GM23338 (cell line): ENCODE results near the gene TMEM94. TPM values are rescaled to one million over a fixed set of nuclear protein-coding genes. Genes with fewer than 3 reads are reported as not detected.

ENCODE experiments used
- ATAC-seq: fragments of 200-7000 bp; cut with Tn5 transposase; 3 replicates; pipeline ENCODE4 v1.9.1; 2020
- DNase-seq: peaks from one replicate; pipeline ENCODE4 v3.0.0-alpha.2; 2015; ENCODE audit warnings: low spot score
- H2AFZ ChIP-seq: fragments of 200-600 bp; sonication (generic); 2 replicates; pipeline ENCODE4 v1.8.0; 2016; ENCODE audit warnings: antibody characterized with exemption, mild to moderate bottlenecking, moderate library complexity
- H3F3A ChIP-seq: fragments of 200-600 bp; sonication (generic); replicated peaks from 2 replicates; pipeline ENCODE4 v1.8.0; 2017; ENCODE audit warnings: antibody characterized with exemption, mixed run types, low read depth
- H3K27ac ChIP-seq: fragments of 200-600 bp; sonication (generic); 2 replicates; pipeline ENCODE4 v1.6.1; 2016; ENCODE audit warnings: low read depth
- H3K27me3 ChIP-seq: fragments of 200-600 bp; sonication (generic); 2 replicates; pipeline ENCODE4 v1.8.0; 2016; ENCODE audit warnings: mild to moderate bottlenecking, mixed run types, moderate library complexity; ENCODE audit not compliant: insufficient read depth
- H3K36me3 ChIP-seq: fragments of 200-600 bp; sonication (generic); 2 replicates; pipeline ENCODE4 v1.8.0; 2016; ENCODE audit warnings: mild to moderate bottlenecking; ENCODE audit not compliant: insufficient read depth
- H3K4me1 ChIP-seq: fragments of 200-600 bp; sonication (generic); 2 replicates; pipeline ENCODE4 v1.8.0; 2016; ENCODE audit warnings: mild to moderate bottlenecking, moderate library complexity; ENCODE audit not compliant: insufficient read depth
- H3K4me2 ChIP-seq: fragments of 200-600 bp; sonication (generic); 2 replicates; pipeline ENCODE4 v1.7.1; 2017; ENCODE audit warnings: mixed run types
- H3K4me3 ChIP-seq: fragments of 200-600 bp; sonication (generic); 2 replicates; pipeline ENCODE4 v1.6.1; 2016; ENCODE audit warnings: mixed run types
- H3K79me2 ChIP-seq: fragments of 200-600 bp; sonication (generic); replicated peaks from 2 replicates; pipeline ENCODE4 v1.8.0; 2017; ENCODE audit warnings: mild to moderate bottlenecking; ENCODE audit not compliant: insufficient read depth
- H3K9me2 ChIP-seq: fragments of 200-600 bp; sonication (generic); 2 replicates; pipeline ENCODE4 v1.8.0; 2017; ENCODE audit not compliant: insufficient read depth
- H4K20me1 ChIP-seq: fragments of 200-600 bp; sonication (generic); replicated peaks from 2 replicates; pipeline ENCODE4 v1.8.0; 2017; ENCODE audit warnings: mild to moderate bottlenecking; ENCODE audit not compliant: insufficient read depth
- H3K27ac Mint-ChIP-seq: 2 replicates; pipeline ENCODE4 v1.8.0; 2020; ENCODE audit warnings: inconsistent platforms, mild to moderate bottlenecking, moderate library complexity, mixed read lengths
- H3K27me3 Mint-ChIP-seq: 3 replicates; pipeline ENCODE4 v1.8.0; 2022; ENCODE audit warnings: low read depth, mild to moderate bottlenecking, moderate library complexity, mixed read lengths, inconsistent platforms; ENCODE audit not compliant: insufficient read depth, poor library complexity
- H3K36me3 Mint-ChIP-seq: 3 replicates; pipeline ENCODE4 v1.8.0; 2021; ENCODE audit warnings: low read depth, mild to moderate bottlenecking, inconsistent platforms, moderate library complexity, mixed read lengths
- H3K4me1 Mint-ChIP-seq: 3 replicates; pipeline ENCODE4 v1.8.0; 2020; ENCODE audit warnings: mild to moderate bottlenecking, inconsistent platforms, mixed read lengths
- H3K4me3 Mint-ChIP-seq: 3 replicates; pipeline ENCODE4 v1.8.0; 2021; ENCODE audit warnings: moderate library complexity, mild to moderate bottlenecking, inconsistent platforms, mixed read lengths
- H3K9me3 Mint-ChIP-seq: 3 replicates; pipeline ENCODE4 v1.8.0; 2020; ENCODE audit warnings: moderate library complexity, mild to moderate bottlenecking, inconsistent platforms, mixed read lengths
- CREB1 ChIP-seq: fragments of 250-450 bp; sonication (Bioruptor Pico); IDR thresholded peaks from 2 replicates; pipeline ENCODE4 v1.5.0; 2020; ENCODE audit warnings: low read depth, mild to moderate bottlenecking, moderate library complexity
- CTCF ChIP-seq, 2 experiments: fragments of 200-600 bp in 1 of 2; sonication (generic) in 1 of 2; conservative IDR thresholded peaks; 2 replicates each; pipeline versions ENCODE4 v1.5.1 to v1.6.1; 2016 to 2017; ENCODE audit warnings: antibody characterized with exemption in 2 of 2, low read depth in 2 of 2, mild to moderate bottlenecking in 2 of 2, moderate library complexity in 1 of 2
- ETS1 ChIP-seq: IDR thresholded peaks from 2 replicates; pipeline ENCODE4 v1.6.1; 2016; ENCODE audit warnings: antibody characterized with exemption
- EZH2 ChIP-seq: fragments of 200-600 bp; sonication (generic); IDR thresholded peaks from one replicate; pipeline ENCODE4 v1.8.0; 2017; ENCODE audit warnings: antibody characterized with exemption, mild to moderate bottlenecking, low read depth; ENCODE audit not compliant: unreplicated experiment
- EZH2phosphoT487 ChIP-seq: fragments of 200-600 bp; sonication (generic); IDR thresholded peaks from one replicate; pipeline ENCODE4 v1.8.1; 2018; ENCODE audit warnings: antibody characterized with exemption; ENCODE audit not compliant: unreplicated experiment
- NANOG ChIP-seq: IDR thresholded peaks from 2 replicates; pipeline ENCODE4 v1.6.1; 2016; ENCODE audit warnings: antibody characterized with exemption, borderline replicate concordance
- REST ChIP-seq: IDR thresholded peaks from one replicate; pipeline ENCODE4 v1.6.1; 2018; ENCODE audit warnings: antibody characterized with exemption; ENCODE audit not compliant: unreplicated experiment
- STAT1 ChIP-seq: IDR thresholded peaks from one replicate; pipeline ENCODE4 v1.6.1; 2016; ENCODE audit warnings: antibody characterized with exemption; ENCODE audit not compliant: unreplicated experiment
- ZNF114 ChIP-seq: fragments of 250-450 bp; sonication (Bioruptor Pico); IDR thresholded peaks from 2 replicates; pipeline ENCODE4 v1.5.0; 2020; ENCODE audit warnings: mild to moderate bottlenecking, moderate library complexity
- ZNF331 ChIP-seq: fragments of 250-450 bp; sonication (Bioruptor Pico); IDR thresholded peaks from 2 replicates; pipeline ENCODE4 v1.5.0; 2020; ENCODE audit warnings: low read depth, mild to moderate bottlenecking, moderate library complexity
- ZNF462 ChIP-seq: fragments of 250-450 bp; sonication (Bioruptor Pico); IDR thresholded peaks from 2 replicates; pipeline ENCODE4 v1.5.0; 2020; ENCODE audit warnings: mild to moderate bottlenecking, moderate library complexity
- polyA plus RNA-seq: library from polyadenylated mRNA; unstranded; fragments of >200 nt; fragmentation: Nextera tagmentation; extraction: Ambion mirVana; gene quantifications from 2 replicates; pipeline ENCODE4 v1.2.1, GENCODE V29; 2016
- total RNA-seq: library from RNA; depleted of rRNA; stranded (reverse); fragments of >200 nt; shearing (Covaris generic); gene quantifications from 2 replicates; pipeline ENCODE4 v1.2.3, GENCODE V29; 2014

The TMEM94 gene
- total and polyA plus RNA-seq, 2 experiments from 2014 or later = 24.0 to 66.0 TPM

- Mint-ChIP-seq H3K36me3 (peaks cover 45% of the 10 kb centered on the region), H3K4me1 (peaks cover 29% of the 10 kb centered on the region), H3K27ac (no peak overlapping the region), H3K9me3 (no peaks in the 10 kb centered on the region; the same call in 2 of the 3 replicates), H3K27me3 (peaks cover 24% of the 10 kb centered on the region), H3K4me3 (no peak overlapping the region)
- peaks cover 16% of the 10 kb centered on the region for H3K79me2 ChIP-seq
- peaks cover 6% of the 10 kb centered on the region; the same call in 1 of the 2 replicates for H3K27me3 ChIP-seq
- DNase-seq (no peak), ATAC-seq (no peak)
- H3K4me1 ChIP-seq = peaks cover 21% of the 10 kb centered on the region; the same call in 1 of the 2 replicates
- H3K4me2 ChIP-seq = no peak overlapping the region
- peaks cover 16% of the 10 kb centered on the region for H4K20me1 ChIP-seq
- no peaks in the 10 kb centered on the region for H3K9me2 ChIP-seq
- no peak overlapping the region for H2AFZ ChIP-seq
- peaks cover 18% of the 10 kb centered on the region for H3K36me3 ChIP-seq
- no peak overlapping the region for H3K4me3 ChIP-seq
- no peak for TF ChIP-seq ZNF331
- no peak for TF ChIP-seq REST
- no peak for TF ChIP-seq EZH2phosphoT487
- TF ChIP-seq ZNF462 = no peak
- no peak for TF ChIP-seq STAT1
- no peak for TF ChIP-seq CREB1 (CRISPR knock-in tag)
- TF ChIP-seq EZH2 = no peak
- TF ChIP-seq NANOG = no peak
- TF ChIP-seq ZNF114 (CRISPR knock-in tag) = no peak
- TF ChIP-seq ETS1 = no peak
- TF ChIP-seq CTCF (conservative IDR thresholded peaks at IDR 0.05; ENCODE audit: low read depth in 2 of 2) = no peak
- H3F3A ChIP-seq = peaks cover 15% of the 10 kb centered on the region
- H3K27ac ChIP-seq = no peak overlapping the region
Measured at GRCh38 chr17:75521951-75522727, 65.7 kb downstream of the TMEM94 start.
